Measurements from ENCODE around the gene FXYD1. TPM values are rescaled to one million over a fixed set of nuclear protein-coding genes. Genes with fewer than 3 reads are reported as not detected.

The FXYD1 gene
- total RNA-seq, 1 experiment from 2014 or later, result not detected

DNA sequence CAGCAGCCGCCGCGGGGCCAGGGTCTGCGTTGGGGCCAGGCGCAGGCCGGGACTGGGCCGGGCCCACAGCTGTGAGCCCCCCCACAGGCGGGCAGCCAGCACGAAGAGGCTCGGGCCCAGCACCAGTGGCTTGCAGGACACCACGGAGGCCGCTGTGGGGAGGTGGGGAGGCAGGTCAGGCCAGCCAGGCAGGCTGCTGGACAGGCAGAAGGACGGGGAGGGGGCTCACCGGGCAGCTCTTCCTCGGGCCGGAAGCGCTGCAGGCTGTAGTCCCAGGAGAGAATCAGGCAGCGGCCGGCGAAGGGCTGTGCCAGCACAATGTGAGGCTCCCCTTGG is 12.0 kb upstream of the FXYD1 start:
- no peaks in the 10 kb centered on the region for H3K27me3 ChIP-seq (ENCODE audit: control insufficient read depth, insufficient read depth, low read length)
- H3K27ac ChIP-seq (ENCODE audit: low read length), result no peak overlapping the region
- in situ Hi-C loops (cut with HindIII; ENCODE audit: low pct_unique_long_range_greater_than_20kb, low sequenced_read_pairs) (no loop called here), intact Hi-C loops (cut with micrococcal nuclease; ENCODE audit: unreplicated experiment) (no loop called here)
- peaks cover 8% of the 10 kb centered on the region for H3K4me1 ChIP-seq (ENCODE audit: control insufficient read depth, insufficient read depth, low read length)
- TF ChIP-seq, protein P1, sequence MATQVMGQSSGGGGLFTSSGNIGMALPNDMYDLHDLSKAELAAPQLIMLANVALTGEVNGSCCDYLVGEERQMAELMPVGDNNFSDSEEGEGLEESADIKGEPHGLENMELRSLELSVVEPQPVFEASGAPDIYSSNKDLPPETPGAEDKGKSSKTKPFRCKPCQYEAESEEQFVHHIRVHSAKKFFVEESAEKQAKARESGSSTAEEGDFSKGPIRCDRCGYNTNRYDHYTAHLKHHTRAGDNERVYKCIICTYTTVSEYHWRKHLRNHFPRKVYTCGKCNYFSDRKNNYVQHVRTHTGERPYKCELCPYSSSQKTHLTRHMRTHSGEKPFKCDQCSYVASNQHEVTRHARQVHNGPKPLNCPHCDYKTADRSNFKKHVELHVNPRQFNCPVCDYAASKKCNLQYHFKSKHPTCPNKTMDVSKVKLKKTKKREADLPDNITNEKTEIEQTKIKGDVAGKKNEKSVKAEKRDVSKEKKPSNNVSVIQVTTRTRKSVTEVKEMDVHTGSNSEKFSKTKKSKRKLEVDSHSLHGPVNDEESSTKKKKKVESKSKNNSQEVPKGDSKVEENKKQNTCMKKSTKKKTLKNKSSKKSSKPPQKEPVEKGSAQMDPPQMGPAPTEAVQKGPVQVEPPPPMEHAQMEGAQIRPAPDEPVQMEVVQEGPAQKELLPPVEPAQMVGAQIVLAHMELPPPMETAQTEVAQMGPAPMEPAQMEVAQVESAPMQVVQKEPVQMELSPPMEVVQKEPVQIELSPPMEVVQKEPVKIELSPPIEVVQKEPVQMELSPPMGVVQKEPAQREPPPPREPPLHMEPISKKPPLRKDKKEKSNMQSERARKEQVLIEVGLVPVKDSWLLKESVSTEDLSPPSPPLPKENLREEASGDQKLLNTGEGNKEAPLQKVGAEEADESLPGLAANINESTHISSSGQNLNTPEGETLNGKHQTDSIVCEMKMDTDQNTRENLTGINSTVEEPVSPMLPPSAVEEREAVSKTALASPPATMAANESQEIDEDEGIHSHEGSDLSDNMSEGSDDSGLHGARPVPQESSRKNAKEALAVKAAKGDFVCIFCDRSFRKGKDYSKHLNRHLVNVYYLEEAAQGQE (IDR thresholded peaks at IDR 0.05; ENCODE audit: insufficient read depth in 1 of 2, low read depth in 2 of 2, low read length in 1 of 2), result no peak
- TF ChIP-seq TCF7L2 (IDR thresholded peaks at IDR 0.05; ENCODE audit: low read depth, low read length) (no peak), SIN3A (IDR thresholded peaks at IDR 0.05; ENCODE audit: borderline replicate concordance, insufficient read depth, low read depth, low read length) (no peak), POLR2AphosphoS5 (IDR thresholded peaks at IDR 0.05; ENCODE audit: low read depth, low read length) (no peak)
- TF ChIP-seq, protein P2, sequence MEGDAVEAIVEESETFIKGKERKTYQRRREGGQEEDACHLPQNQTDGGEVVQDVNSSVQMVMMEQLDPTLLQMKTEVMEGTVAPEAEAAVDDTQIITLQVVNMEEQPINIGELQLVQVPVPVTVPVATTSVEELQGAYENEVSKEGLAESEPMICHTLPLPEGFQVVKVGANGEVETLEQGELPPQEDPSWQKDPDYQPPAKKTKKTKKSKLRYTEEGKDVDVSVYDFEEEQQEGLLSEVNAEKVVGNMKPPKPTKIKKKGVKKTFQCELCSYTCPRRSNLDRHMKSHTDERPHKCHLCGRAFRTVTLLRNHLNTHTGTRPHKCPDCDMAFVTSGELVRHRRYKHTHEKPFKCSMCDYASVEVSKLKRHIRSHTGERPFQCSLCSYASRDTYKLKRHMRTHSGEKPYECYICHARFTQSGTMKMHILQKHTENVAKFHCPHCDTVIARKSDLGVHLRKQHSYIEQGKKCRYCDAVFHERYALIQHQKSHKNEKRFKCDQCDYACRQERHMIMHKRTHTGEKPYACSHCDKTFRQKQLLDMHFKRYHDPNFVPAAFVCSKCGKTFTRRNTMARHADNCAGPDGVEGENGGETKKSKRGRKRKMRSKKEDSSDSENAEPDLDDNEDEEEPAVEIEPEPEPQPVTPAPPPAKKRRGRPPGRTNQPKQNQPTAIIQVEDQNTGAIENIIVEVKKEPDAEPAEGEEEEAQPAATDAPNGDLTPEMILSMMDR (IDR thresholded peaks at IDR 0.05), result no peak
- BruUV-seq (replicated peaks), result no TSS peak
- no peaks in the 10 kb centered on the region for H3K36me3 ChIP-seq (ENCODE audit: control insufficient read depth, insufficient read depth, low read length)
- DNase-seq (ENCODE audit: low read depth, low spot score), result no peak
- ATAC-seq, result no peak
- no peak overlapping the region for H3K4me3 ChIP-seq (ENCODE audit: low read depth in 2 of 2, low read length in 2 of 2)
- ChIA-PET POLR2A (no interaction called here), CTCF (no interaction called here)
- H3K9me3 ChIP-seq (ENCODE audit: control insufficient read depth, insufficient read depth, low read depth, low read length), result no peaks in the 10 kb centered on the region

DNA sequence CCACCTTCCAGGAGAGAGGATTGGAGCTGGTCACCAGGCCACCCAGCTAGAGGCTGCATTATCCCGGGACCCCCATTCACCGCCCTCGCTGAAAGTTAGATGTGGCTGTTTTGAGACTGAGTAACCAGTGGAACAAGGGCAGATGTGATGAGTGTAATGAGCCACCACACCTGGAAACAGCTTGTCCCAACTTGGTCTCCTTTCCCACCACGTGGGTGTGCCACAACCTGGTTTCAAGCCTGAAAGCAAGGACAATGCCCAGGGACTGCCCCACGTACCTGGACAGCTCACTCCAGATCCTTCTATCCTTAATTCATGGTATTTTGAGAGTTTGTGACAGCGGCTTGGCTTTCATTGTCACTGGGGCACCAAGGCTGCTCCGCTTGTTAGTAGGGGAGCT is 10.8 kb upstream of the FXYD1 start:
- in situ Hi-C loops (cut with HindIII; ENCODE audit: low pct_unique_long_range_greater_than_20kb, low sequenced_read_pairs), result no loop called here
- H3K4me1 ChIP-seq (ENCODE audit: control insufficient read depth, insufficient read depth, low read length), result peaks cover 8% of the 10 kb centered on the region
- intact Hi-C loops (cut with micrococcal nuclease; ENCODE audit: unreplicated experiment), result no loop called here
- ChIA-PET CTCF (no interaction called here), POLR2A (no interaction called here)
- no peak for ATAC-seq
- no peaks in the 10 kb centered on the region for H3K27me3 ChIP-seq (ENCODE audit: control insufficient read depth, insufficient read depth, low read length)
- no TSS peak for BruUV-seq (replicated peaks)
- H3K9me3 ChIP-seq (ENCODE audit: control insufficient read depth, insufficient read depth, low read depth, low read length), result no peaks in the 10 kb centered on the region
- no peak overlapping the region for H3K4me3 ChIP-seq (ENCODE audit: low read depth in 2 of 2, low read length in 2 of 2)
- TF ChIP-seq TCF7L2 (IDR thresholded peaks at IDR 0.05; ENCODE audit: low read depth, low read length), result no peak
- no peak for TF ChIP-seq POLR2AphosphoS5 (IDR thresholded peaks at IDR 0.05; ENCODE audit: low read depth, low read length)
- TF ChIP-seq, protein P2 (IDR thresholded peaks at IDR 0.05), result no peak
- no peak for TF ChIP-seq SIN3A (IDR thresholded peaks at IDR 0.05; ENCODE audit: borderline replicate concordance, insufficient read depth, low read depth, low read length)
- TF ChIP-seq, protein P1 (IDR thresholded peaks at IDR 0.05; ENCODE audit: insufficient read depth in 1 of 2, low read depth in 2 of 2, low read length in 1 of 2), result no peak
- no peak for DNase-seq (ENCODE audit: low read depth, low spot score)
- H3K36me3 ChIP-seq (ENCODE audit: control insufficient read depth, insufficient read depth, low read length), result no peaks in the 10 kb centered on the region
- no peak overlapping the region for H3K27ac ChIP-seq (ENCODE audit: low read length)

Measured in Panc1 (cell line).